ENCODE data around the gene FUCA2.

- TF ChIP-seq EZH2 (IDR thresholded peaks at IDR 0.05): no peak
- TF ChIP-seq POLR2AphosphoS5 (IDR thresholded peaks at IDR 0.05; ENCODE audit: borderline replicate concordance, low read depth, low read length): no peak
These were observed 7.2 kb downstream of the FUCA2 start for GRCh38 chr6:143504369-143504768.

Data from SK-N-MC (cell line).